GM18858 (cell line): ENCODE results near the gene DOCK2.
A peak's percentile ranks its signal among the peaks of the same experiment; 100 is the strongest.
"Not testable (repeated sequence)": the region's sequence is repeated elsewhere in the genome, so short reads cannot be mapped to it uniquely, and the experiment has no call there.

Experiments
- ATAC-seq: cut with Tn5 transposase; IDR thresholded peaks from one replicate; pipeline ENCODE4 v1.9.1; 2021; ENCODE audit not compliant: unreplicated experiment

Gene DOCK2

DNA sequence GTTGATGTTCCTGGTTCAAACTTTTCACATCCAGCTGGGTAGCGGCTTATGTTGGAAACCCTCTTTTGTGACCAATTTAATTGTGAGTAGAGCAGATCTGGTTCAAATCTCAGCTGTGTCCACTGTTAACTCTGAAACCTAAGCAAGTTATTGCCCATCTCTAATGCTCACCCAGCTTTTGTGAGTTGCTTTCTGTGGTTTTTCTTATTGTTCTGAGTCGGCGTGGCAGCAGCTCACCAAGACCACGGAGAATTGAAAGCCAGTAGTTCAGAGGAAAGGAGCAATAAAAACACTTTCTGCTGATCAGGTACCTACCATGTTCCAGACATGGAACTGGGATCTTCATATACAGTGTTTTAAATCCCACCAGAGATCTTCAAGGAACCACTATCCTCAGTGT, 114.4 kb downstream of the DOCK2 start:
- no peak for ATAC-seq

DNA sequence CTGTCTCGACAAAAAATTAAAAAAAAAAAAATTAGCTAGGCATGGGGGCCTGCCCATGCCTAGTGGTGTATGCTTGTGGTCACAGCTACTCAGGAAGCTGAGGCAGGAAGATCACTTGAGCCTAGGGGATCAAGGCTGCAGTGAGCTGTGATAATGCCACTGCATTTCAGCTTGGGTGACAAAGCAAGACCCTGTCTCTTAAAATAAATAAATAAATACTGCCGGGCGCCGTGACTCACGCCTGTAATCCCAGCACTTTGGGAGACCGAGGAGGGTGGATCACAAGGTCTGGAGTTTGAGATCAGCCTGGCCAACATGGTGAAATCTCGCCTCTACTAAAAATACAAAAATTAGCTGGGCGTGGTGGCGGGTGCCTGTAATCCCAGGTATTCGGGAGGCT, 115.5 kb downstream of the DOCK2 start:
- ATAC-seq = not testable (repeated sequence)

DNA sequence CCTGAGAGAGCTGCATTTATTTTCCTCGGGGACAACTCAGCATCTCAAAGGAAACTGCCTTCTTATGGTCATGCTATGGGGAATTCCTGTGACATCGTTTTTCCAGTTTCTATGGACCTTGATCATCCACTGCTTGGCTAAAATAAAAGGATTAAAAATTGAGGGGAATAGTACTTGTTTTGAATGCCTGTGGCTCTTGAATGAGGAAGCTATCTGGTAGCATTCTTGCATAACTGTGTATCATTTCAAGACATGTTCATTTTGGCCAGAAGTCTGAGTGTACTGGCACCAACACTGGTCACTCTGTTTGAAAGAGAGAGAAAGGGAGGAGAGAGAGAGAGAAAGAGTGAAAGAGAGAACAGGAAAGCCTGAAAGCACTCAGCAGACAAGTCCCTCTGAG, 116.7 kb downstream of the DOCK2 start:
- ATAC-seq = no peak

DNA sequence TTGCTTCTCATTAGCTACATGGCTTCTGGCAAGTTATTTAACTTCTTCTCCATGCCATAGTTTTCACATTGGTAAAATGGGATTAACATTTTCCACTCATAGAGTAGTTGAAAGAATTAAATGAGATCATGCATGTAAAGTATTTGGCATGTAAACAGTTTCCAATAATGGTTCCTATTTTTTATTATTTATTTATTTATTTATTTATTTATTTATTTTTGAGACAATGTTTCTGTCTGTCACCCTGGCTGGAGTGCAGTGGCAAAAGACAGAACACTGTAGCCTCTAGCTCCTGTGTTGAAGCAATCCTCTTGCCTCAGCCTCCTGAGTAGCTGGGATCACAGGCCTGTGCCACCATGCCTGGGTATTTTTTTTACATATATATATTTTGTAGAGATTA, 117.7 kb downstream of the DOCK2 start:
- ATAC-seq = no peak

DNA sequence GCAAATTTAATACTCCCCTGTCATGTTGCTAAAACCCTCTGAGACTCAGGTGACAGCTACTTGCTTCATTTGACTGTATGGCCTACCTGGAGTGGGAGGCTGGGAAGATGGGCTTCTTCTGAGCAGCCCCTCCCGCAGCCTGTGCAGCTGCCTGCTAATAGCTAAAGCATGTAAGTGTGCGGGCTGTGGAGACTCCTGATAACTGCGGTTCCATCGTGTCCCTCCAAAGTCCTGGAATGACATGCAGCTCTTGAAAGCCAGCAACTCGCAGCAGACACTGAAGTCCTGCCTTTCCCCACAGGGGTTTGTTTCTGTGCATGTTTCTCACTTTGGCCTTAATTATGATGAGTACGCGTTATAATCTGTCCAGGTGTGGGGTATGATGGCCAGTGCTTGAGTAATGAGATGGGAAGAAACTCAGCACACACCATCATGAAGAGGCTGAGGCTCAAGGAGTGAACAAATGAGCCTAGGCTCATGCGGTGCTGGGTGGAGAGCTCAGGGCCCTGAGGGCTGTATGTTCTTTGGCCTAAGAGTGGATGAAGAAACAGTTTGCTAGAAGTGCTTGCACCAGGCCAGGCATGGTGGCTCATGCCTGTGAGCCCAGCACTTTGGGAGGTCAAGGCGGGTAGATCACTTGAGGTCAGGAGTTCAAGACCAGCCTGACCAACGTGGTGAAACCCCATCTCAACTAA, 119.1 kb downstream of the DOCK2 start:
- ATAC-seq = no peak

DNA sequence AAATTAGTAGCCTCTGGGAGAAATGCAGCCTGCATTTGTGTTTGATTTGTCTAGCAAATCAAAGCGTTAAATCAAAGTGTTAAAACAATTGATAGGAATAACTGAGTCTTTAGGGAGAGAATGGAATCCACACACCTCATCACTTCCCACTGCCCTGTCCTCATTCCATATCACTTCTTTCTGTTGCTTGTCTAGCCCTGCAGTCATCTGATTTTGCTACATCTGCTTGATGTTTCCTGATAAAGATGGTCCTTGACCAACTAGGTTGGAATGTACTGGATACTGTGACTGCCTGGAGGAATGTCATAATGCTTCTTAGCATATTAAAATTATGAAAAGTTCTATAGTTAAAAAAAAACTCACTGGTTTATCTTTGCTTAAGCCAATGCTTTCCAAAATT, 119.9 kb downstream of the DOCK2 start:
- no peak for ATAC-seq

DNA sequence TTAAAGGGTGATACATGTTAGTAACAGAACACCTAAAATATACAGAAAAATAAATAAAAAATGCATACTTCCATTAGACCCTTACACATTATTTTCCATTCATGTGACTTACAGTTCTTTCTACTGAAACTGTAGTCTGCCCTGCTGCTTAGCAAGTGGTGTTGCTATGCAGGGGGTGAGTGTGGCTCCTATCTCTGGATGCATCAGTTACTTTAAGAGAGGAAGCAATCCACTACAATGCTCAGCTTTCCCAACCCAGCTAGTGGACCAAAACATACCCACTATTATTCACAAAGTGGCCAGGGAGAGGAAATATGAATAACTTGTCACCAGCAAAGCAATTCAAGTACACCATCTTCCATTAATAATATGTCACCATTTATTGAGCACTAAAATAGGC, 121.8 kb downstream of the DOCK2 start:
- ATAC-seq = no peak

DNA sequence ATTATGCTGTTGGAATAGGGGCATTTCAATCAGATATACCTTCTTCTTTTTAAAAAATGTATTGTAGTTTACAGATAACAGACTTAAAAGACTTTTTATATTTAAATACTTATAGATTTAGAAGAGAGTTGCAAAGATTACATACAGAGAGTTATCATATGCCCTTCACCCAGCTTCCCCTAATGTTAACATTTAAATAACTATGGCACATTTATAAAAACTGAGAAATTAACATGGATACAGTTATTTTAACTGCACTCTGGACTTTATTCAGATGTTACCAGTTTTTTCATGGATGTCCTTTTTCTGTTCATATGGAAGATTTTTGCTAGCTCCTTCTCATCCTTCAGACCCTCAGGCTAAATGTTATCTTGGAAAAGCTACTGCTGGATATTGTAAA, 123.2 kb downstream of the DOCK2 start:
- no peak for ATAC-seq

DNA sequence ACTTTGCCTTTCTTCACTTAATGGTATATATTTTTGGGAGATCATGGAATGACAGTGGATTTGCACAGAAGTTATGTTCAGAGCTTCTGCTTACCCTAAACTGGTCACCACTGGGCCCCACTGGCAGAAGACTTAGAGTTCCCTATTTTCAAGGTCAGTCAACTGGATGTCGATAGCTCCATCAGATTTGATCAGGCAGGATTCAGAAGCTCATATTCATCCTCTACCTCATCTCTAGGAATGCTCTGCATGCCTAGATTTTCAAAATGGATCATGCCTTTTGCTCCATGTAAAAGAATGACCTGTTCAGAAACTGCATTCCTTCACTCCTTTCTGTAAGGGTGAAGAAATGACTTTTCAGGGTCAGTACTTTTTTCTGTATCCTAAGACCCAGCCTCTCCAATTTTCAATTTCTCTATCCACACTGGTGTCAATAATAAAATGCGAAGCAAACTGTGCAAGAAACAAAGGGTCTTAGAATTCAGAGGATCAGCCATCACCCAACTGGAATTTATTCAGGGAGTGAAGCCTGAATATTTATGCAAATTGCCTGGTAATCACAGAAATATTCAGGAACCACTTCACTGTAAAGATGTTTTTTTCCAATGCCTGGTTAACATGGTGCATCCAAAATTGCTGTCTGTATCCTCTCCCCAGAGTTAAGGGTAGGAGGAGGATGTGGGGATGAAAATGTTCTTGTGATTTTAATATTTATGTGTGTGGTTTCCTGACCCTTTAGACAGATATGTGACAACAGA, 125.4 kb downstream of the DOCK2 start:
- no peak for ATAC-seq

DNA sequence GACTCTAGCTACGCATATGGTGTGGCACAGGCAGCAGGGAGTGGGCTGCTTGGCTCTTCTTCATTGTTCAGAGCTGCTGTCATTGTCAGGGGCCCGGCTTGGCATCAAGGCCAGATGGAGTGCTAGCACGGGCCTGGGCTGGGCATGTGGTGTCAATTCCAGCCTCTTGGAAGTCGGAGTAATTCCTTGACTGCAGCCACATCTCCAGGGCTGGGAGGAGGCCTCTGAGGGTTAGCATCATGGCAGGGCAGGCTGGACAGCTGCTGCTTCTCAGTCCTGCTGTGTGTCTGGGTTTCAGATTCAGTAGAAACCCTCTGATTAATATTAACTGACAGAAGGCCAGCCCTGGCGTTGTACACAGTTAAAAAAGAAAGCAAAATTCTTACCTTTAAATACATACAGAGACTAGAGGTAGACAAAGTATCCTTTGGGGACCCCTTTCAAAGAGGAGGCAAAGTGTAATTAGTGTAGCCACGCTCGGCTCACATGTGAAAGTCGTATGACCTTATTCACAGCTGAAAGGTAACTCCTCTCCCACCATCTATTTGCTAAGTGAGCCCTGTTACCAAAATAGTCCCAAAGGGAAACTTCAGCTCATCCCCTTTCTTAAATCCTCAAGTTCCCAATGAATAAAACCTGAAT, 126.4 kb downstream of the DOCK2 start:
- ATAC-seq = peak; percentile 46

DNA sequence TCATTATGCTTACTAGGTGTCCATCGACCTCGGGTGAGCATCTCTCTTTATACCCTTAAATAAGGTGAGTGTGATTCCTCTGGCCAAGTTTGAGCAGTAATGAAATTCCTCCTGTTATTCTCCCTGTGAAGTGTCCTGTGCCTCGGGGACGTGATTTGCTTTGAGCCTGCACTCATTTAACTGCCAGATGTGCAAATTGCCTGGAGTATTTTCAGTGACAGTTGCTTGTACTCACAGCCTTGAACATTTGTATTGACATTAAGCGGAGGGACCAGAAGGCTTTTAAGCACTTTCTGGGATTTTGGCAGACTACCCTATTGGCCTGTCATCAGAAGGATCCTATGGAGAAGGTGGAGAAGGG, 126.9 kb downstream of the DOCK2 start:
- no peak for ATAC-seq

DNA sequence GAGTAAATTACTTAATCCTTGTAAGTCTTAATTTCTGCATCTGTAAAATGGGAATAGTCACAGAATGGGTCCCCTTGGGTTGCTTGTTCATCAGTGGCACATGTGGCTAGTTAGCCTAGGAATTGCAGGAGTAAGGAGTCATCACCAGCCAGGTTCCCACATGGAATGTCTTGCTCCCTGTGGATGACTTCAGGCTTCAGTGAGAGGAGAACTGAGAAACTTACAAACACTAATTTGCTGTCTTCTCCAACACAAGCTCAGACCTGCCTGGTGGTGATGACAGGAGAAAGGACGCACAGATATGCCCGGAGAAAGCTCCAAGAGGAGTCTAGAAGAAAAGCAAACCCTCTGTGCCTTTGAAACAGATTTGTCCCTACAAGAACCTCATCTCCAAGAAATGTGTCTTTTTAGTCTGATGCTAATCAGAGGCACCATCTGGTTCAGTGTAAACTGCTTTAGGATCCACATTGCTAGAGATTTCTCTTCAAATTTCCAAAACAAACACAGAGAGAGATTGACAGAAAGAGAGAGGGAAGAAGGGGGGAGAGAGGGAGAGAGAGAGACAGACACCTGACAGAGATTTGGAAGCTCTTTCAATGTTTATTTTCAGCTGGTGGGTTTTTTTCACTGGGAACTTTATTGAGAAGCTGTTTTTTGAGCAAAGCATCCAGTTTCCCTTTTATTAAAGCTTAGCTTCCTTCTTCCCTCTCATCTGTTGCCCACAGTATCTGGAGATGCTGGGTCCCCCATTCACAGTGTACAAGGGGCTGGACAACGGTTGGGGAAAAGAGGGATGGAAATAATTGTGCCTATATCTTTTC, 128.3 kb downstream of the DOCK2 start:
- ATAC-seq = no peak

DNA sequence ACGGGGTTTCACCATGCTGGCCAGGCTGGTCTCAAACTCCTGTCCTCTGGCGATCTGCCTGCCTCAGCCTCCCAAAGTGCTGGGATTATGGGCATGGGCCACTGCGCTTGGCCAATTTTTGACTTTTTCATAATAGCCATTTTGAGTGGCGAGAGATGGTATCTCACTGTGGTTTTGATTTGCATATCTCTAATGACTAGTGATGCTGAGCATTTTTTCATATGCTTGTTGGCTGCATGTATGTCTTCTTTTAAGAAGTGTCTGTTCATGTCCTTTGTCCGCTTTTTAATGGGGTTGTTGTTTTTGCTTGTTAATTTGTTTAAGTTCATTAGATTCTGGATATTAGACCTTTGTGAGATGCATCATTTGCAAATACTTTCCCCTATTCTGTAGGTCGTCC, 129.9 kb downstream of the DOCK2 start:
- ATAC-seq = not testable (repeated sequence)

DNA sequence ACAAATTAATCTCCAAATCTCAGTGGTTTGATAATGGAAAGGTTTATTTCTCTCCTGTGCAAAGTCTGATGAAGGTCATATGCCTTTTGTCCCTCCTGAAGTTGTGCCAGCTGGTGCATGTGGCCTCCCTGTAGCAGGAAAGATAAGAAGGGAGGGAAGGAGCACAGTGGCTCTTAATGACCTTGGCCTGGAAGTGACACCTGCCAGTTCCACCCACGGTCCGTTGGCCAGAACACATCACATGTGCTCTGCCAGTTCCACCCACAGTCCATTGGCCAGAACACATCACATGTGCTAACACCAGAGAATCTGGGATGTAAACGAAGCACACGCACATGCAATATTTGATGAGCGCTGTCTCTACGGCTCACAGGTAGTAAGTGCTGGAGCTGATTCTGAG, 130.9 kb downstream of the DOCK2 start:
- peak; percentile 30 for ATAC-seq

DNA sequence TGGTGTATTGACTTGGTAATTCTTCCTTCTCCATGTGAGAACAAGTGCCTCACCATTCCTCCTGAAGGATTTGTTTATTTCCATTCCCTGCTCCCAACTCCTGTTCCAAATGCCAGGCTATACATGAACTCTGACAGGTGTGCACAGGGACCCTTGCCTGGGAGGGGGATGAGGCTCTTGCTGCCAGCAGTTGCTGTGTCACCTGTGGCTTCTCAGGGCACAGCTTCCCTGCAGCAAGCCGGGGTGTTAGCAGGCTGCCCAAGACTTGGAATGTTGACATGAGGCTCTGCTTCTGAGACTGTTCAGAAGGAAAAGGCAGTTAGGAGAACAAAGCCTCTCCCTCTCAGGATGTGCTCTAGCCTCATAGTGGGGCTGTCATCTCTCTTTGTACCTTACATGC, 131.3 kb downstream of the DOCK2 start:
- ATAC-seq = no peak

DNA sequence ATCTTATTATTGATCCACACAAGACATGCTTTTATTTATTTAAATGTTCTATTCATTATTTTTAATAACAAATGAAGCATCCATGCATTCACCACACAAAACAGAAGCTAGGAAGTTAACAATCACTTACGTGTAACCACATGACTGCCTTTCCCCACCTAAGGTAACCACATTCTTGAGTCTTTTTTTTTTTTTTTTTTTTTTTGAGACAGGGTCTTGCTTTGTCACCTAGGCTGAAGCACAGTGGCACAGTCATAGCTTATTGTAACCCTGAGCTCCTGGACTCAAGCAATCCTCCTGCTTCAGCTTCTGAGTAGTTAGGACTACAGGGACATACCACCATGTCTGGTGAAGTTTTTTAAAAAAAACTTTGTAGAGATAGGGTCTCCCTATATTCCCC, 133.0 kb downstream of the DOCK2 start:
- ATAC-seq = no peak

DNA sequence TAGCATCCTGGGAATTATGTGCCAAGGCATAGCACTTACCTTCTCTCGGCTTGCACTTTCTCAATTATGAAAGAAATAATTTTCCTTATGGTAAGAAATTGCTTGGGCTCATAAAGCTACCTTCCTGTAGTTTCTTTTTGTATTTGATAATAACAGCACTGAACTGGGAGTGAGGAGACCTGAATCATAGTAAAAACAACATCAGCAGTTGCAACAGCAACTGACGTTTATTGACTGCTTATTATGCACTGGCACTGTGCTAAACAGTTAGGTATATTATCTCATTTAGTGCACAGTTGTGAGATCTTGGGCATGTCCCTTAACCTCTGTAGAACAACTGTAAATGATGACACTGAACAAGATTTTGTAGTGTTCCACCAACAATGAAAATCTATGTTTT, 135.2 kb downstream of the DOCK2 start:
- ATAC-seq = no peak

DNA sequence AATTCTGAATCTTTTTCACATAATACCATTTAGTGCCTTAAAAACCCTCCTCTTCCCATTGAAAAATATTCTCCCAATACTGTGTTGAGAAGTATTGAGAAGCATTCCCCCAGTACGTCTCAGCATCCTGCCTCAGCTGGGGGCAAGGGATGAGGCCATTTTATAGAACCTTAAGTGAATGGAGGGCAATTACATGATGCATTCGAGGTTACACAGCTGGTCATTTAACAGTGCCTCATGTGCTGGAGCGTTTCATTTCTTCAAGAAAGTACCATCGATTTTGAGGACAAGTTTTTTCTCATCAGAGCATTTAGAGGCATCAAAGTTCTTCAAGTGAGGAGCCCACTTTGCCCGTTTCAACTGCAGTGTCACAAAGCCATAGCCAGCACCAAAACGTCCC, 135.6 kb downstream of the DOCK2 start:
- no peak for ATAC-seq

DNA sequence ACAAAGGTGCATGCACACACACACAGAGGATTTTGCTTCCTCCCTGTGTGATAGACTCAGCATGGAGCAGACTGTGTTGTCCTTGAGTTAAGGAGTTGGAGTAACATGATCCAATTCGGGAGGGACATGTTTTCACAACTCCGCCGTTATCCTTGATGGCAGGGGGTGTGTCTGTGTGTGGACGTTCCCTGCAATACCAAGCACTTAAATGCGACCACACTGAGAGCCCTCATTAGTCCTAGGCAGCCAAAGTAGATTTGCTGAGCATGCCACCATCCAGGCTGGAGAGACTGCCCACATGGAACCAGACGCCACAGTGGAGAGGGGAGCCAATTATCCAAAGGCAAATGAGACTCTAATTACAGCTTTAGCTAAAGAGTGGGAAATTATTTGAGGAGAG, 140.1 kb downstream of the DOCK2 start:
- no peak for ATAC-seq

DNA sequence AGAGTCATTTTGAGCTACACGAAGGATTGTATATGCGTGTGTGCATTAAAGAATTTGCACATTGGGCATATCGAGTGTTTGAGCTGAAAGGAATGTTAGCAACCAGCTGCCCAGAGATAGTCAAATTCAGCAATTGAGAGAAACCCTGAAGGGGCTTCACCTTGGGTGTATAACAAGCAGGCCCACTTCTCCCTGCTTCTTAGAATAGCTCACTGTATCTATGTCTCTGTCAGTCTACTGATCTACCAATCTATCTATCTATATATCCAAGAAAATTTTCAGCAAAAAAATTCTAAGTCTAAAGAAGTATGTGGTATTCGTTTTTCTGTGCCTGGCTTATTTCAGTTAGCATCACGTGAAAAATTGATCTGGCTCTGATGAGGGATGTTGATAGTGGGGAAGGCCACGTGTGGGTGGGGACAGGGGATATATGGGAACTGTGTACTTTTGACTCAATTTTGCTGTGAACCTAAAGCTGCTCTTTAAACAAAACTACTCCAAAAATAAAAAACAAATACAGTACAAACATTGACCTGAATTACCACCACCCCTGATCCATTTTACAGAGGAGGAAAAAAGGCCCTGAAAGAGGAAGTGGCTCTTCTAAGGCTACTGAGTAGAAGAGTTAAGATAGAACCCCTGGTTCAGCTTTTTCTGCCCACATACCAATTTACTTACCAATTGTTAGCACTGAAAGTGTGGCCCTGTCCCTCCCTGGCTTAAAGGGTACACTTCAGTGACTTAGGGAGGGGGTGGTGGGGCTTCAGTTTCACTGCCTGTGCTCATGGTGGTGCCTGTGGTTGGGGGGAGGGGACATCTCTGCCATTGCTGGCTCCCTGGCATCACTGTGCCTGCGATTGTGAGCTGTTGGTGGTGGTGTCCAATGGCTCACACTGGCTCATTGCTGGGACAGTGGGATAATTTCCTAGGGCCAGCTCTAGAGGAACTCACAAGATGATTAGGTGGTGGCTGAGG, 141.8 kb downstream of the DOCK2 start:
- peak; percentile 93 for ATAC-seq
